ENCODE data around the gene SYCE1L. TPM values are rescaled to one million over a fixed set of nuclear protein-coding genes. Genes with fewer than 3 reads are reported as not detected.
"Not testable (repeated sequence)": the region's sequence is repeated elsewhere in the genome, so short reads cannot be mapped to it uniquely, and the experiment has no call there.

The SYCE1L gene, protein sequence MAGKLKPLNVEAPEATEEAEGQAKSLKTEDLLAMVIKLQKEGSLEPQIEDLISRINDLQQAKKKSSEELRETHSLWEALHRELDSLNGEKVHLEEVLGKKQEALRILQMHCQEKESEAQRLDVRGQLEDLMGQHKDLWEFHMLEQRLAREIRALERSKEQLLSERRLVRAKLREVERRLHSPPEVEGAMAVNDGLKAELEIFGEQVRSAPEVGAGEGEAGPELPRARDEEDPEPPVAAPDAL
- 1 to 10 TPM; 5.0 to 6.9 TPM for total RNA-seq

DNA sequence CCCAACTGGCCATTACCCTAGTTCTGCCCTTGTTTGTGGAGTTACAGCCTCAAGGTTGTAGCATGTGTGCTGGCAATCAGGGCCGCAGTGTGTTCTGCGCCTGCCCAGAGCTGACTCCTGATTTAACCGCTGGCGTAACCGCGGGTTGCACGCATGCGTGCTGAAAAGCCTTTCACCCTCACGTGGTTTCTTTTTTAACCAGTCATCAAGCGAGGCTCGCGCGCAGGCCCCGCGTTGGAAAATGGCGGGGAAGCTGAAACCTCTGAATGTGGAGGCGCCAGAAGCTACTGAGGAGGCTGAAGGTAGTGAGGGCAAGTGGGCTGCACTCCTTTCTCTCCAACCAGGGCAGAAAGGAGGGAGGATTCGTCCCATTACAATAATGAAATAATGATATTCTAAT lies at the start of gene SYCE1L:
TSS of gene SYCE1L (plus strand) at position 198 of the 400 bp plus-strand sequence. CDS start at position 242, 44 bp downstream.
- peaks cover 5% of the 10 kb centered on the region for H3K4me1 Mint-ChIP-seq
- no peaks in the 10 kb centered on the region for H3K27me3 Mint-ChIP-seq
- DNase-seq: no peak
- no peak within 1 kb of the TSS for H3K27ac Mint-ChIP-seq
- peaks cover 20% of the 10 kb centered on the region for H3K36me3 Mint-ChIP-seq
- no peak within 1 kb of the TSS for H3K4me3 Mint-ChIP-seq
- H3K9me3 Mint-ChIP-seq: no peaks in the 10 kb centered on the region

DNA sequence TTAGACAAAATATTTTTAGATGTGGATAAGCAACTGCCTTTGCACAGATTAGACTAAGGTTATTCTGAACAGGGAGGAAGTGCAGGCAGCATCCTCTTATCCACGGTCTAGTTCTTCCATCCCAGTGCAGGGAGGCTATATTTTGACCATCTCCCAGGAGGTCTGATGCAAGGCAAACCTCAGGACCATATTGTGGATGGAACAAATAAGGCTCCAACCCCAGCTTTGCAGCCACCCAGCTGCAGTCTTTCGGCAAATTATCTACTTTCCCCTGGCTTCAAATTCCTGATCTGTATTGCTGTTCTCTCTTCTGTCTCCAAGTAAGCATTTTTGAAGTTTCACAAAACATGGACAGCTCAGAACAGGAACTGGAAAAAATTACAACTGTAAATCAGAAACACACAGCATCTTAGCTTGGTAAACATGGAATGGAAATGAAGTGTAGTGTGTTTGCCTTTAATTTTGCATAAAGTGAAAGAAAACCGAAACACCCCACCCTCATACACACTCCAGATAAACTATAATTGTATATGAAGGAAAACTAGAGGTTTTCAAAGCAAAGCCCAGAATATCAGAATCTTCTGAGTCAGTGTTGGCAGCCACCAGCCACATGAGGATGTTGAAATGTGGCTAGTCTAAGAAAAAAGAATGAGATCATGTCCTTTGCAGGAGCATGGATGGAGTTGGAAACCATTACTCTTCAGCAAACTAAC lies 41.7 kb upstream of the SYCE1L start:
- no peaks in the 10 kb centered on the region for H3K4me1 Mint-ChIP-seq
- H3K27ac Mint-ChIP-seq: no peak overlapping the region
- peaks cover 17% of the 10 kb centered on the region for H3K27me3 Mint-ChIP-seq
- no peaks in the 10 kb centered on the region for H3K36me3 Mint-ChIP-seq
- DNase-seq: no peak
- H3K9me3 Mint-ChIP-seq: no peaks in the 10 kb centered on the region
- H3K4me3 Mint-ChIP-seq: no peak overlapping the region

DNA sequence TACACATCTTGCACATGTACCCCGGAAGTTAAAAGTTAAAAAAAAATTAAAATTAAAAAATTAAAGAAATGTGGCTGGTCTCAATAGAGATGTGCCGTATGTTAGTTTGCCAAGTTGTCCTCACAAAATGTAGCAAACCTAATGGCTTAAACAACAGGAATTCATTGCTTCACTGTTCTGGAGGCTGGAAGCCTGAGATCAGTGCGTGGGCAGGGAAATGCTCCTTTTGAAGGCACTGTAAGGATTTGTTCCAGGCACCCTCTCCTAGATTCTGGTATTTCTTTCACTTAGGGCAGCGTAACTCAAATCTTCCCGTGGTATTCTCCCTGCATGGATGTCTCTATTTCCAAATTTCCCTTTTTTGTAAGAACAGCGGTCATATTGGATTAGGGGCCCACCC lies 40.9 kb upstream of the SYCE1L start:
- Mint-ChIP-seq H3K9me3 (no peaks in the 10 kb centered on the region), H3K27me3 (peaks cover 17% of the 10 kb centered on the region), H3K27ac (no peak overlapping the region), H3K4me3 (no peak overlapping the region), H3K4me1 (no peaks in the 10 kb centered on the region), H3K36me3 (no peaks in the 10 kb centered on the region)
- DNase-seq: no peak

DNA sequence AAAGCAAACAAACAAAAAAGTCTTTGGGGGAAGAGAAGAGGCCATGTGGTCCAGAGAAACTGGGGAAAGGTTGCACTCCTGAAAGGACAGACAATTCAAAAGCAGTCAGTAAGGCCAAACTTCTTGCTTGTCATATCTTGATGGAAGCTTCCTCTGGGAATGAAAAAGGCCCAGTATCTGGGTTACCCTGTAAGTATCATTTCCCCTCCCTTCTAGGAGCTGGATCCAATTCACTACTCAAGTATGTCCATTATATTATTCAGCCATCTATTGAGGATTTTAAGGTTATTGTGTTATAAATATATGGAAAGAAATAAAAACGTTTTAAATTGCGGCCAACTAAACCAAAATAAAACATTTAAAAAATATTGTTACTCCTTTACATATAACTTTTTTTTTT lies 34.2 kb upstream of the SYCE1L start:
- Mint-ChIP-seq H3K4me3 (no peak overlapping the region), H3K27me3 (peaks cover 29% of the 10 kb centered on the region), H3K27ac (no peak overlapping the region), H3K4me1 (no peaks in the 10 kb centered on the region), H3K36me3 (no peaks in the 10 kb centered on the region), H3K9me3 (no peaks in the 10 kb centered on the region)
- no peak for DNase-seq

DNA sequence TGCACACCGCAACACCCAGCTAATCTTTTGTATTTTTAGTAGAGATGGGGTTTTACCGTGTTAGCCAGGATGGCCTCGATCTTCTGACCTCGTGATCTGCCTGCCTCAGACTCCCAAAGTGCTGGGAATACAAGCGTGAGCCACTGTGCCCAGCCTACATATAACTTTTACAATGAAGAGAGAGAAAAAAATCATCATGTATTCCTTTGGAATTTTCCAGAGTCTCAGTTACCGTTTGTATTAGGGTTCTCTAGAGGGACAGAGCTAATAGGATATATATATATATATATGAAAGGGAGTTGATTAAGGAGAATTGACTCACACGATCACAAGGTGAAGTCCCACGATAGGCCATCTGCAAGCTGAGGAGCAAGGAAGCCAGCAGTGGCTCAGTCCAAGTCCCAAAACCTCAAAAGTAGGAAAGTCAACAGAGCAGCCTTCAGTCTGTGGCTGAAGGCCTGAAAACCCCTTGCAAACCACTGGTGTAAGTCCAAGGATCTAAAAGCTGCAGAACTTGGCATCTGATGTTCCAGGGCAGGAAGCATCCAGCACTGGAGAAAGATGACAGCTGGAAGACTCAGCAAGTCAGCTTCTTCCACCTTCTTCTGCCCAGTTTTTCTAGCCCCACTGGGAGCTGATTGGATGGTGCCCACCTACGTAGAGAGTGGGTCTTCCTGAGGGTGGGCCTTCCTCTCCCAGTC lies 33.5 kb upstream of the SYCE1L start:
- not testable (repeated sequence) for H3K9me3 Mint-ChIP-seq, H3K4me1 Mint-ChIP-seq, H3K27ac Mint-ChIP-seq, H3K4me3 Mint-ChIP-seq, DNase-seq, H3K36me3 Mint-ChIP-seq
- peaks cover 36% of the 10 kb centered on the region for H3K27me3 Mint-ChIP-seq

DNA sequence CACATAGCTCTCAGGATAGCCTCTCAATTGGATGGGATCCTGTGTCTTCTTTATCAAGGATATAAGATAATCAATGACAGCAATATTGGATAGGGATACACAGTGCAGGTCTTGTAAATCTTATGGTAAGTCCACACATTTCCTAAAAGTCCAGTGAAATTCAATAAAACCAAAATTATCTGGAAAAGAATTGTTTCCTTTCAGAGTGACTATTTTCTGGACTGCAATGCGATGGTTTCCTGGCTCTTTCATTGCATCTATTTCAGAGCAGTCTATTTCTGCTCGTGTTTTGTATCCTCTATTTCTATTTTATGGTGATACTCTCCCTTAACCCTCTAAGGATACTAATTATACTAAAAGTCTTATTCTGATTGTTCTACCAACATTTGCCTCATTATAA lies 32.5 kb upstream of the SYCE1L start:
- Mint-ChIP-seq H3K9me3 (no peaks in the 10 kb centered on the region), H3K27ac (no peak overlapping the region), H3K4me3 (no peak overlapping the region), H3K36me3 (no peaks in the 10 kb centered on the region), H3K27me3 (peaks cover 39% of the 10 kb centered on the region), H3K4me1 (no peaks in the 10 kb centered on the region)
- DNase-seq: no peak

DNA sequence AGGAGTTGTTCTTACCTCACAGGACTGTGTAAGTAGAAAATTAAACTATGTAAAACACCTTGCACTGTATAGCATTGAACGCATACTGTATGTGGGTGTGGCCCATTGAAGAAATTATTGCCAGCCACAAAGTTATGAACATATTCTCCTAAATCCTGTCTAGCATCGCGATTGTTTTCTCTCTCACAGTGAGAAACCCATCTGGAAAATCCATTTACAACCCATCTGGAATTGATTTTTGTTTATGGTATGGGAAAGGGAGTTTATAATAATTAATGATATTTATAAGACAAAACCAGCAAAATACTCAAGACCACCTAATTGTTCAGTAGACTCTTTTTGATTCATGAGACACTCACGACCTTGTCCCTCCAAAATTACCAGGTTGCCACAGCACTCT lies 30.3 kb upstream of the SYCE1L start:
- Mint-ChIP-seq H3K9me3 (no peaks in the 10 kb centered on the region), H3K36me3 (no peaks in the 10 kb centered on the region), H3K4me1 (no peaks in the 10 kb centered on the region), H3K4me3 (no peak overlapping the region), H3K27me3 (peaks cover 38% of the 10 kb centered on the region), H3K27ac (no peak overlapping the region)
- DNase-seq: no peak

DNA sequence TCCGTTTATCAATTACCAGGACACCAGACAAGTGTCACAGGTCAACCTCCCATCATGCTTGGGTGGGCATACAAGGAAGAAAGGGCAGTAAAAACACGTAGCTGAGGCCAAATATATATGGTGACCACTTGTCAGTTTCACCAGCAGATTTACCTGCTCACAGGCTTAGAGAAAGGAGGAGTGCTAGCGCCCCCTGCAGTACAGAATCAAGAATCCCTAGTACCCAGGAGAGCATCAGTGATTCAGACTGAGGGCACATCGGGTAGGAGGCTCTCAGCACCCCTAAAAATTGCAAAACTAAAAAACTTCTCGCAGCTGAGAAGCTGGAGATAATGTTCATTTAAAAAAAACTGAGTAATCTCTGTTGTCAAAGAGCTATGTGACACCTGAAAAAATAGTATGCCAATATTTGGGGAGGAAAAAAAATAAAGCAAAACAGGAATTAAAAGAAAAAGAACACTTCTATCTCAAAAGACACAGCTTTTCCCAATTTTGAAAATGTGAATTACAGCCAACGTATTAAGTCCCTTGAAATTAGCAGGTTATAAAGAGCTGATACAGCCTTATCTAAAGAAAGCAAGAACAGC lies 29.5 kb upstream of the SYCE1L start:
- Mint-ChIP-seq H3K27ac (no peak overlapping the region), H3K4me1 (no peaks in the 10 kb centered on the region), H3K9me3 (no peaks in the 10 kb centered on the region), H3K27me3 (peaks cover 42% of the 10 kb centered on the region), H3K4me3 (no peak overlapping the region), H3K36me3 (no peaks in the 10 kb centered on the region)
- peak; percentile 29 for DNase-seq

DNA sequence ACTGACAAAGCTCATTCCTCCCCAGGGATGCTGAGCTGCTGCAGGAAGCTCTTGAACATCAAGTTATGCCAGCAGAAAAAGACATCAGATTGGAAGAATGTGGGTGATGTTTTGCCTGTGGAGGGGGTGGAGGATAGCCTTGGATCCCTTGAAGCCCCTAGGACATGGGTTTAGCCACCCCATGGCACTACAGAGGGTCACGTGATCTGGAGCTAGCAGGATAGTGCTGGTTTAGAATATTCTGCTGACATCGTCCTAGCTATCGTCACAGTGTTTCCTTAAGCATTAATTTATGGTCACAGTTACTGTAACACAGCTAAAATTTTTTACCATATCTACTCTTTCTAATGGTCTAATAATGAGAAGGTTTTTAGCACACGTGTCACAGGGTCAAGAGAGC lies 28.4 kb upstream of the SYCE1L start:
- no peak for DNase-seq
- Mint-ChIP-seq H3K27ac (no peak overlapping the region), H3K36me3 (no peaks in the 10 kb centered on the region), H3K4me1 (no peaks in the 10 kb centered on the region), H3K4me3 (no peak overlapping the region), H3K27me3 (peaks cover 43% of the 10 kb centered on the region), H3K9me3 (no peaks in the 10 kb centered on the region)

DNA sequence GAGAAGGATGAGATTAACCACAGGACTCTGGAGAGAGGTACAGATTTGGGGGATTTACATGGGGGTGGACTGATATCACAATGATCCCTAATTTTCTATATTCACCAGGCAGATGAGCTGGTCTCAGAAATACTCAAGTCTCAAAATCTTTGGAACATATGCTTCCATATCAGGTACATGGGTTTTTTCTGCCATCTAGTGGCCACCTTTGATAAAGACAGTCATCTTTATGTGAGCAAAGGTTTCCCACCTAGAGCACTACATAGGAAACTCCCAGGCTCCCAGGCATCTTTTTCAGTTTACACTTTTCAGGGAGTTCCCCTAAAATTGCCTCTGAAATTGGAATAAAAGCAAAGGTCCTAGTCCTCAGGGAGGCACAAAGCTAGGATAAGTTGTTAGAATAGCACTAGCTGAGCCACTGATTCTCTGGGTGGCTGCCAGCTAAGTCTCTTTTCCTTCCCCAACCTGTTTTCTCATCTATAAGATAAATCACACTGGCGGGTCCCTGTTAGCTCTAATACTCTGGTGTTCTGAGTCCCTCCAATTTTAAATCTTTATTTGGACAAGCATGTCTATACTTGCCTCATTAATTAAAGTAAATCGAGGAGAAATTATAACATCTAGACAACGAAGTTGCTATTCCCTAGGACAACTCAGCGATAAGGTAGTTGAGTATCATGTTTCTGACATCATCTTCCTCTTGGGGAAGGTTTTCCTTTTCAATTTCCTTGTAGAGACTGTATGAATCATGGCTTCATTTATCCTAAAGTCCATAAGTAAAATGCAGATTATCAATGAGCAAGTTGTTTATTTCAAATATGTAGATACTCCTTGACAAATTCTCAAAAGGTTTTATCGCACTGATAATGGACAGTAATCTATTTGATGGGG lies 27.2 kb upstream of the SYCE1L start:
- Mint-ChIP-seq H3K27me3 (peaks cover 47% of the 10 kb centered on the region), H3K27ac (no peak overlapping the region), H3K9me3 (no peaks in the 10 kb centered on the region), H3K4me1 (no peaks in the 10 kb centered on the region), H3K36me3 (no peaks in the 10 kb centered on the region), H3K4me3 (no peak overlapping the region)
- no peak for DNase-seq

DNA sequence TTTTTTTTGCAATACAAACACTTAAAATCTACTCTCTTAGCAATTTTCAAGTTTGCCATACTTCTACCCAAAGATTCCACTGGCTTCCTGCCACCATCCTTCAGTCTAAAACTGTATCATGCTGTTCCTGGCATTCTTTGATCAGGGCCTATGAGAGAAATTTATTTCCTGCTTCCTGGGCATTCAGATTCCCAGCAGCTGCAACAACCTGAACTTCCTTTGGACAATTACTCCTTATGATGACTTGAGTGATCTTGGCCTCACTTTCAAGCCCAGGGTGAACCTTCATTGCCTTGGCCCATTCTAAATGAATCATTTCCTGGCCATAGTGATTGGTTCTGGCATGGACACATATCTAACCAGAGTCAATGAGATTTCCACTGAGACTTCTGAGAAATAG lies 26.3 kb upstream of the SYCE1L start:
- no peaks in the 10 kb centered on the region for H3K4me1 Mint-ChIP-seq
- no peak overlapping the region for H3K4me3 Mint-ChIP-seq
- no peaks in the 10 kb centered on the region for H3K36me3 Mint-ChIP-seq
- no peak overlapping the region for H3K27ac Mint-ChIP-seq
- no peak for DNase-seq
- no peaks in the 10 kb centered on the region for H3K9me3 Mint-ChIP-seq
- peaks cover 47% of the 10 kb centered on the region for H3K27me3 Mint-ChIP-seq

DNA sequence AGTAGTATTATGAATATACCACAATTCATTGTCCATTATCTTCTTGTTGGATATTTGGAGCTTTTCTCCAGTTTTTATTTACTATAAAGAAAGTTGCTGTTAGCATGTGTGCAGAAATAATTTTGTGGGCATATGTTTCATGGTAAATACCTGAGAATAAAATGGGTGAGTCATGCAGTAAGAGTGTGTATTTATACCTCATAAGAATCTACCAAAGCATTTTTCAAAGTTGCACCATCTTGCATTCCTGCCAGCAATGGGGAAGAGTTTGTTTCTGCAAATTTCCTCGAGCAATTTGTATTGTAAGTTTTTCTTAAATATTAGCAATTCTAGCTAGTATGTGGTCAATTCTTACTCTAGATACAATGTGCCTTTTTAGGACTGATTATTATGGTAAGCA lies 16.1 kb upstream of the SYCE1L start:
- Mint-ChIP-seq H3K36me3 (no peaks in the 10 kb centered on the region), H3K4me1 (no peaks in the 10 kb centered on the region), H3K9me3 (no peaks in the 10 kb centered on the region), H3K4me3 (no peak overlapping the region), H3K27me3 (peaks cover 18% of the 10 kb centered on the region), H3K27ac (no peak overlapping the region)
- DNase-seq: no peak

DNA sequence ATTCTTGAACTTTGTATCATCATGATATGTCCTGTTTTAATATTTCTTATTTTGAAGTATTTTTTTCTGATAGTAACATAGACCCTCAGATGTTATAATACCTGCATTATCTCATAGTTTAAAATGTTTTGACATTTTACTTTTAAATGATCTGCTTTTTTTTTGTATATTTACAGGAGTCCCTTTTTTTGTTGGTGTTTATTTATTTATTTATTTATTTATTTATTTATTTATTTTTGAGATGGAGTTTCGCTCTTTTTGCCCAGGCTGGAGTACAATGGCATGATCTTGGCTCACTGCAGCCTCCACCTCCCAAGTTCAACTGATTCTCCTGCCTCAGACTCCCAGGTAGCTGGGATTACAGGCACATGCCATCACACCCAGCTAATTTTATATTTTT lies 12.9 kb upstream of the SYCE1L start:
- not testable (repeated sequence) for H3K9me3 Mint-ChIP-seq

DNA sequence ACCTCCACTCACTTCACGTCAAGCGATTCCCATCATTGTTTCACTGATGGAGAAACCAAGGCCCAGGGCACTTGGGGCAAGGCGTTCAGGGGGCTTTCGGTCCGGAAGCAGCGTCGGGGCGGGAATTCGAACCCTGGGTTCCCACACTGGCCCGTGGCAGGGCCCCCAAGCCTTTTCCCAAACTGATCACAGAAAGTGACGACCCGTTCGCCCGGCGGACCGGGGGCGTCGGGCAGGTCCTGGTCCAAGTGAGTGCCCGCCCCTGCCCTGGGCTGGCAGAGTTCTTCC lies 9.1 kb upstream of the SYCE1L start:
- Mint-ChIP-seq H3K4me3 (peak overlapping the region; percentile 98), H3K36me3 (peaks cover 31% of the 10 kb centered on the region), H3K27ac (peak overlapping the region; percentile 99), H3K27me3 (peaks cover 5% of the 10 kb centered on the region), H3K4me1 (peaks cover 34% of the 10 kb centered on the region), H3K9me3 (no peaks in the 10 kb centered on the region)
- DNase-seq: no peak

More for the DNA sequence above, 12.9 kb upstream of the SYCE1L start:
- DNase-seq, H3K4me1 Mint-ChIP-seq, H3K36me3 Mint-ChIP-seq, H3K27ac Mint-ChIP-seq, H3K4me3 Mint-ChIP-seq, H3K27me3 Mint-ChIP-seq: not testable (repeated sequence)

All from activated naive CD8-positive, alpha-beta T cell treated with anti-CD3 and anti-CD28 coated beads for 36 hours (primary cell).